ENCODE results near the gene CTU2.

CTU2 gene

GRCh38 chr16:88697116-88697830, 9.0 kb upstream of the CTU2 start:
- DNase-seq (ENCODE audit: low spot score) = no peak

DNA sequence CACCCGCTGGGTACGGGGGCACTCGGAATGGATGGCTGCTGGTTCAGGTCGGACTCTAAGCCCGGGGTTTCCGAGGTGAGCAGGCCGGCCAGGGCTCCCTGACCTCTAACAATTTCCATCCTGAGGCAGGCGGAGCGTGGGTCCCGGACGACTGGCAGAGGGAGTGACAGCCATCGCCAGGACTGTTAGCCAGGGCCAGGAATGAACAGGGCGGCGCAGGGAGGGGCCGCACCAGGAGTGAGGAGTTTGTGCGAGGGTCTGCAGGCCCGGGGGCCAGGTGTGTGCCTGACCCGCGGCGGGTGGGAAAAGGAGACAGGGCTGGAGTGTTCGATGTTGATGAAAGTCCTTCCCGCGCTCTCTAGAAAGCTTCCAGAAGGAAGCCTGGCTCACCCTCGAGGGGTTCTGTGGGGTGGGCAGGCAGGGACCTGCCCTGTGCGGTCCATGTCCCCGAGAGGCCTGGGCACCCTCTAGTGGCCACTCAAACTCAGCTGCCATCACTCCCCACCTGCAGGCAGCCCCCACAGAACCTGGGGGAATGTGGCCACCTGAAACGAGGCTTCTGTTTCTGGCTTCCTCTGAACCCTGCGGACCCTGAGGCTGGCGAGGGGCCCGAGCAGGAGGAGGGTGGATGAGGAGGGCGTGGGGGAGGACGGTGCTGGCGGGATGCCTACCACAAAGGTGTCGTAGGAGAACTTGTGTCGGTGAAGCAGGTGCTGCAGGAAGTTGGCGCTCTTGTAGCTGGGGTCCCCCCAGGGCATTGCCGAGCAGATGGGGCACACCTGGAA, 8.3 kb upstream of the CTU2 start:
- DNase-seq (ENCODE audit: low spot score) = peak; percentile 76

GRCh38 chr16:88698646-88699045, 7.7 kb upstream of the CTU2 start:
- no peak for DNase-seq (ENCODE audit: low spot score)

GRCh38 chr16:88699180-88699579, 7.1 kb upstream of the CTU2 start:
- no peak for DNase-seq (ENCODE audit: low spot score)

- DNase-seq (ENCODE audit: low spot score) = no peak
Observed at GRCh38 chr16:88700322-88700635, 6.0 kb upstream of the CTU2 start.

DNA sequence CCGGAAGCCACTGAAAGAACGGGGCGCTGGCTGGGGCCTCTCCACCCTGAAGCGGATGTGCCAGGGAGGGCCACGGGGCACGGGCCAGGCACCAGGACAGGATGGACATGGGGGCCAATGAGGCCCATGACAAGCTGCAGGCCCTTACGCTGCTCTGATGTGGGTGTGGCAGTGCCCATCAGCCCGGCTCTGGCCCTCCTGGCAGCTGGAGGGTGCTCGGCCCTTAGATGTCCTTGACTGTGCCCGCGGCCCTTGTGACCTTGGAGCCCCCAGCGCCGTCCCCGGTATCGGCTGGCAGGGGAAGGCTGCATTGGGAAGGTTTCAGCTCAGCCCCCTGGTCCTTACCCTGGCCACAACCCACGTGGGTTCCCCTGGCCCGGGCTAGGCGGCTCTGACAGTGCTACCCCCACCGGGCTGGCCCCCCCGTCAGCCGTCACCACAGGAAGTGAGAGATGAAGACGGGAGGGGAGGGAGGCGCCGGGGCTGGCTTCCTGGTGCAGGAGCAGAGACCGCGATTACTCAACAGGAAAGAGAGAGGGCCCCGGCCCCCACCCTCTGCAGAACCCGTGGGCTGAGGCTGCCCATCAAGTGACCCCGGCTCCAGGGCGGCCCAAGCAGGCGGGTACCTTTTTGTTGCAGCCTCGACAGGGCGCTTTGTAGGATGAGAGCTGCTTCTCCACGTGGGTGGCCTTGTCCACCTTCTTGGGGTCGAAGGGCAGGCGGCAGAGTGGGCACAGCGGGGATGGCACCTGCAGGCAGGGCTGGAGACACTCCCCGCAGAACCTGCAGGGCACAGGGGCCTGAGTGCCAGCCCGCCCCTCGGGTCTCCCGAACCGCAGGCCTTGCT, 5.4 kb upstream of the CTU2 start:
- no peak for DNase-seq (ENCODE audit: low spot score)

GRCh38 chr16:88701581-88702370, 4.5 kb upstream of the CTU2 start:
- DNase-seq (ENCODE audit: low spot score) = no peak

- DNase-seq (ENCODE audit: low spot score) = no peak
Observed at GRCh38 chr16:88702371-88703210, 3.7 kb upstream of the CTU2 start.

DNA sequence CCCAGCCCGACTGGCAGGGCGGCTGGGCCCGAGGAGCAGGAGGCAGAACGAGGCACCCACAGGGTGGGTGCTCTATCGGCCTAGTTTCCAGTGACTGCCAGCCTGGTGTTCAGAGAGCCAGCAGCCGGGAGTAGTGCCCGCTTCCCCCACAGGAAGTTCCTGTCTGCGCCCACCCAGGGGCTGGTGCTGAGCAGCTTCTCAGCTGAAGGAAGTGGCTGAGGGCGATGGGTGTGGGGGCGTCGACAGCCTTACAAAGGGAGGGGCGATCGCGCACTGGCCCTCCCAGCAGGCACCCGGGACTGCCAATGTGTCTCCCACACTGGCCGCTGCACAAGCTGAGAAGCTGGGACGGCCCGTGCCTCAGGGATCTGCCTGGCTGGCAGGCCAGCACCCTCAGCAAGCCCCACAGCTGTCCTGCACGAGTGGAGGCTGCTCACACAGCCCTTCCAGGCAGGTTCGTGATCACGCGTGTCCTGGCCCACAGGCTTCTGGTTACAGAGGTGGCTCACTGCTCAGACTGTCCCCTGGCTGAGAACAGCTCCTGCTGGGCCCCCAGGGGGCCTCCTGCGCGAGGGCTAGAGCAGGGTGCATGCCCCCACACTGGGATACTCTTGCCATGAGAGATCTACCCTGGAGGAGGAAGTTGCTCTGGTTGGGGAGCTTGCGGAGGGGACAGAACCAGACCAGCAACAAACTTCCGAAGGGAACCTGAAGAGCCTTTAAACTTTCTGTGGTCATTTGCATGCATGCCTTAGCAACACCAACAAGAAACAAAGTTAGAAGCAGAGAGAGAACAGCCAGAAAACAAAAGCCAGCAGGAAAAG, 2.6 kb upstream of the CTU2 start:
- no peak for DNase-seq (ENCODE audit: low spot score)

- DNase-seq (ENCODE audit: low spot score) = peak; percentile 57
Observed at GRCh38 chr16:88705076-88705684, 1.1 kb upstream of the CTU2 start.

- peak; percentile 67 for DNase-seq (ENCODE audit: low spot score)
Observed at GRCh38 chr16:88705801-88706228, 488 bp upstream of the CTU2 start.

DNA sequence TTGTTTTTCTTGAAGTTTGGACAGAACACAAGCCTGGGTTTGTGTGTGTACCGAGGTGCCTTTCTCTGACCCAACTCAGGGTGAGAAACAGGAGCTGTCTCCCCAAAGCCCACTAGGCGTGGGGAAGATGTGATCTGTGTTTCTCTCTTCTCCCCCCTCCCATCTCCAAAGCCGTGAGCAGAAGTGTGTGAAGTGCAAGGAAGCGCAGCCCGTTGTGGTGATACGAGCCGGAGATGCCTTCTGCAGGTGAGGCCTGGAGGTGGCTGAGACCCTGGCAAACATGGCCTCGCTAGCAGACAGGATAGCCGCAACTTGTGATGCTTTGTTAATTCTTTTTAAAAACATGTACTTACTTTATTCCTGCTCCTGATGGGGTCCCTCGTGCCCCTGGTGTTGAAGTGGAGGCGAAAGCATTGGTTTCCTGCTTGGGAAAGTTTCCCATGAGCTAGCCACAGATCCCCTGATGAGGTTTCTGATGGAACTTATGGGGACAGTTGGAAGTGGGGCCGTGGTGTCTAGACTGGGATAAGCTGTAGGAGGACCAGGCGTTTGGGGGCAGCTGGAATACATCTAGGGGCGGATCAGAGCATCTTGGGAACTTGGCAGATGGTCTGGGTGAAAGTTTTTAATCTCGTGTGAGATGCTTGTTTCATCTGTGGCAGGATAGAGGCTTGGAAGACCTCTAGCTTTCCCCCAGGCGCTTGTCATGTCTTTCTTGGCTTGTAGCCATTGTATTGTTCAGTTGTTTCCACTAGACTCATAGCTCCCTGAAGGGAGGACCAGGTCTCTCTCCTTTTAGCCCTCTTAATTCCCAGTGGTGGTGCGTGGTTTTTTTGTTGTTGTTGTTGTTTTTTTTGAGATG, 893 bp downstream of the CTU2 start:
- DNase-seq (ENCODE audit: low spot score) = peak; percentile 40

DNA sequence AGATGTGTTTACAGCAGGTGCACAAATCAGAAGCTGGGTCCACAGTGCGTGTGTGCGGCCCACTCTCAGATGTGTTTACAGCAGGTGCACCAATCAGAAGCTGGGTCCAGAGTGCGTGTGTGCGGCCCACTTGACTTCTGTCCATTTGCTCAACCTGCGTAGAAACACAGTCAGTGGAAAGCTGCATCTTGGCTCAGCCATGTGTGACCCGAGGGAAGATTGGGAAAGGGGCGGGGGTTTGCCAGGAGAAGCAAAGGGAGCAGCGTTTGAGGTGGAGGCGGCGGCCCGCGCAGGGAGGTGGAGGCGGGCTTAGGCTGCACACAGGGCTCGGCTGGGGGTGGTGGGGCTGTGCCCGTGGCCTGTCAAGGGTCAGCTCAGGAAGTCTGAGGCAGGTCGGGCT, 4.3 kb downstream of the CTU2 start:
- no peak for DNase-seq (ENCODE audit: low spot score)

- no peak for DNase-seq (ENCODE audit: low spot score)
Observed at GRCh38 chr16:88711750-88712340, 5.5 kb downstream of the CTU2 start.

GRCh38 chr16:88712362-88712979, 6.2 kb downstream of the CTU2 start:
- DNase-seq (ENCODE audit: low spot score) = no peak

GRCh38 chr16:88713054-88713453, 6.8 kb downstream of the CTU2 start:
- DNase-seq (ENCODE audit: low spot score) = no peak

GRCh38 chr16:88713568-88714419, 7.5 kb downstream of the CTU2 start:
- DNase-seq (ENCODE audit: low spot score) = no peak
